Stomach (tissue), 4 donors: ENCODE results near the gene PRKCA.

ENCODE experiments used
- EP300 ChIP-seq: sonication (generic); formaldehyde crosslinking; IDR thresholded peaks from one replicate; pipeline ENCODE4 v1.6.1; 2017; ENCODE audit warnings: antibody characterized with exemption
- POLR2A ChIP-seq, 4 donors: fragments of 450-650 bp; IDR thresholded peaks; one replicate each; pipeline ENCODE4 v1.6.1; 2016; ENCODE audit warnings: antibody characterized with exemption in 4 of 4, control low read depth in 2 of 4, mild to moderate bottlenecking in 1 of 4, moderate library complexity in 1 of 4
- TF ChIP-seq, protein P1 (sequence below), 7 experiments: fragments of 450-650 bp in 4 of 7; fragments of 200-600 bp in 3 of 7; sonication (generic) in 3 of 7; IDR thresholded peaks; one replicate each; pipeline ENCODE4 v1.5.1; 2016 to 2019; ENCODE audit warnings: antibody characterized with exemption in 7 of 7, control low read depth in 2 of 7, mild to moderate bottlenecking in 1 of 7

DNA sequence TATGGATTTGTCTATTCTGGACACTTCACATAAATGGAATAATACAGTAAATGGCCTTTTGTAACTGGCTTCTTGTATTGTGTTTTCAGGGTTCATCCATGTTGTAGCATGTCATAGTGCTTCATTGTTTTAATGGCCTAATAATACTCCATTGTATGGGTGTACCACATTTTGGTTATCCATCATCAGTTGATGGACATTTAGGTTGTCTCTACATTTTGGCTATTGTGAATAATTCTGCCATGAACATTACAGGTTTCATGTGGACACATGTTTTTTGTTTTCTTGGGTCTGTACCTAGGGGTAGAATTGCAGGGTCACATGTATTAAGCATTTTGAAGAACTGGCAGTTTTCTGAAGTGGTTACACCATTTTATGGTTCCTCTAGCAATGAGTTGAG lies 309.0 kb downstream of the PRKCA start:
- no peak for TF ChIP-seq EP300
- TF ChIP-seq, protein P1, sequence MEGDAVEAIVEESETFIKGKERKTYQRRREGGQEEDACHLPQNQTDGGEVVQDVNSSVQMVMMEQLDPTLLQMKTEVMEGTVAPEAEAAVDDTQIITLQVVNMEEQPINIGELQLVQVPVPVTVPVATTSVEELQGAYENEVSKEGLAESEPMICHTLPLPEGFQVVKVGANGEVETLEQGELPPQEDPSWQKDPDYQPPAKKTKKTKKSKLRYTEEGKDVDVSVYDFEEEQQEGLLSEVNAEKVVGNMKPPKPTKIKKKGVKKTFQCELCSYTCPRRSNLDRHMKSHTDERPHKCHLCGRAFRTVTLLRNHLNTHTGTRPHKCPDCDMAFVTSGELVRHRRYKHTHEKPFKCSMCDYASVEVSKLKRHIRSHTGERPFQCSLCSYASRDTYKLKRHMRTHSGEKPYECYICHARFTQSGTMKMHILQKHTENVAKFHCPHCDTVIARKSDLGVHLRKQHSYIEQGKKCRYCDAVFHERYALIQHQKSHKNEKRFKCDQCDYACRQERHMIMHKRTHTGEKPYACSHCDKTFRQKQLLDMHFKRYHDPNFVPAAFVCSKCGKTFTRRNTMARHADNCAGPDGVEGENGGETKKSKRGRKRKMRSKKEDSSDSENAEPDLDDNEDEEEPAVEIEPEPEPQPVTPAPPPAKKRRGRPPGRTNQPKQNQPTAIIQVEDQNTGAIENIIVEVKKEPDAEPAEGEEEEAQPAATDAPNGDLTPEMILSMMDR (IDR thresholded peaks at IDR 0.05), result no peak
- TF ChIP-seq POLR2A (IDR thresholded peaks at IDR 0.05), result no peak
